22Rv1 (cell line): Measurements from ENCODE around the gene PRKCB.

ENCODE experiments used
- ZFX ChIP-seq: fragments of 450-650 bp; IDR thresholded peaks from 2 replicates; pipeline ENCODE4 v1.6.1; 2017; ENCODE audit warnings: antibody characterized with exemption, borderline replicate concordance
- TF ChIP-seq, protein P1 (sequence below): fragments of 450-650 bp; IDR thresholded peaks from 2 replicates; pipeline ENCODE4 v1.5.1; 2017; ENCODE audit warnings: mild to moderate bottlenecking

DNA sequence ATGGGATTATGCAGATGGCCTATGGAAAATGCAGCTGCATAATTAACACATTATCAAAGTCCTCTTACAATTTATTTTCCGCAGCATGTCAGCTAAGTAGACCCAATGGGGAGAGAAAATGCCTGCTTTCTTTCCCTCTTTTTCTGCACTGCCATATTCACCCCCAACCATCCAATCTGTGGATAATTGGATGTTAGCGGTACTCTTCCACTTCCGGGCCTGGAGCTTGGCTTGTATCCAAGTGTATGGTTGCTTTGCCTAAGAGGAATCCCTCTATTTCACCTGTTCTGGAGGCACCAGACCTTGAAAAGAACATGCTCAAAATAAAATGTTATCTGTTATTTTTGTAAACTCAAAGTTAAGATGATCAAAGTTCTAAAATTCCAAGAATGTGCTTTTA, 379.2 kb downstream of the PRKCB start:
- TF ChIP-seq, protein P1, sequence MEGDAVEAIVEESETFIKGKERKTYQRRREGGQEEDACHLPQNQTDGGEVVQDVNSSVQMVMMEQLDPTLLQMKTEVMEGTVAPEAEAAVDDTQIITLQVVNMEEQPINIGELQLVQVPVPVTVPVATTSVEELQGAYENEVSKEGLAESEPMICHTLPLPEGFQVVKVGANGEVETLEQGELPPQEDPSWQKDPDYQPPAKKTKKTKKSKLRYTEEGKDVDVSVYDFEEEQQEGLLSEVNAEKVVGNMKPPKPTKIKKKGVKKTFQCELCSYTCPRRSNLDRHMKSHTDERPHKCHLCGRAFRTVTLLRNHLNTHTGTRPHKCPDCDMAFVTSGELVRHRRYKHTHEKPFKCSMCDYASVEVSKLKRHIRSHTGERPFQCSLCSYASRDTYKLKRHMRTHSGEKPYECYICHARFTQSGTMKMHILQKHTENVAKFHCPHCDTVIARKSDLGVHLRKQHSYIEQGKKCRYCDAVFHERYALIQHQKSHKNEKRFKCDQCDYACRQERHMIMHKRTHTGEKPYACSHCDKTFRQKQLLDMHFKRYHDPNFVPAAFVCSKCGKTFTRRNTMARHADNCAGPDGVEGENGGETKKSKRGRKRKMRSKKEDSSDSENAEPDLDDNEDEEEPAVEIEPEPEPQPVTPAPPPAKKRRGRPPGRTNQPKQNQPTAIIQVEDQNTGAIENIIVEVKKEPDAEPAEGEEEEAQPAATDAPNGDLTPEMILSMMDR, result no peak
- TF ChIP-seq ZFX, result no peak
